ENCODE results near the gene STAC3. TPM values are rescaled to one million over a fixed set of nuclear protein-coding genes. Genes with fewer than 3 reads are reported as not detected.

Gene STAC3
- total and polyA plus RNA-seq, 2 of the 8 experiments (the other 6 are each of a cell fraction or from before 2014, with no cell fraction given): 0.70 to 1.3 TPM

DNA sequence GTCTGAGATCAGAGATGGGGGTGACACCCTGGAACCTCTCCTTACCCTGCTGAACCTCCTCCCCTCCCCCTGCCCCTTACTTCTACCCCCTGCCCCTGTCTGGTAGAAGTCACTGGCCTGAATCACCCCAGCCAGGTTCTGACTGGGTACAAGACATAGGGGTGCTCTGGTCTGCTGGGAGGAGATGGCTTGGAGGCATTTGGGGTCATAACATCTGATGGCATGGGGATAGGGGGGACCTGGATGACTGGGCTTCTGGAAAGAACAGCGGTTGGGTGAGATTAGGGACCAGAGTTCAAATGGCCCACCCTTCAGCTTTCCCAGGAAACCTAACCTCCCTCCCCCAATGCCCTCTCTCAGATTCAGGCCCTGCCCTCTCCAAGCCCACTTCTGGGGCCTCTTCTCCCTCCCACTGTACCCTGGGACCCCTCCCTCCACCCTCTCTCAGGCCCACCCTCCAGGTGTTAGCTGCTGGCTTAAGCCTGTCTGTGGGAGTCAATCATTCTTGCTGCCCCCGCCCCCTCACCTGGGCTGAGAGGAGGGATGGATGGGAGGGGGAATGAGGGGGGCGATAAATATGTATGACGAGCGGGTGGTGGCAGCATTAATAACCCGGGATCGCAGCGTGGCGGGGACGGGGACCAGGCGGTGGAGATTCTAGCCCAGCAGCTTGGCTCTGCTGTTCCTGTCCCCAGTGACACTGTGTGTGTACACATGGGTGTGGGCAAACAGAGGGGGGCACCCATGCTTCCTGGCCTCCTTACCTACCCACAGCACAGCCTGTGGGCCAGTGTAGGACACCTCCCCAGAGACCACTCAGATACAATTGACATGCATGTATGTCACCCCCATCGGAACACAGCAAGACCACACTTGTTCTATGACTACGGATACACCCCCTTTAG is 28.4 kb downstream of the STAC3 start:
- Histone ChIP-seq H4K5ac (ENCODE audit: insufficient read length, low read depth, low read length) (no peak overlapping the region), H2AK5ac (ENCODE audit: low read depth, low read length) (no peak overlapping the region; the same call in 1 of the 2 replicates), H2BK120ac (replicated peaks; ENCODE audit: low read depth, low read length) (no peak overlapping the region), H2BK20ac (ENCODE audit: low read length) (no peak overlapping the region), H3K4me1 (replicated peaks in 1 of 4; ENCODE audit: control insufficient read depth in 3 of 4, insufficient read depth in 4 of 4, low read length in 3 of 4) (peaks cover under 1 to 52% (median 35%) of the 10 kb centered on the region in 4 experiments), H2BK5ac (ENCODE audit: low read depth, low read length) (no peak overlapping the region), H3K23me2 (ENCODE audit: low read depth, low read length) (peaks cover 7% of the 10 kb centered on the region), H3K36me3 (ENCODE audit: control insufficient read depth in 2 of 4, insufficient read depth in 4 of 4, low read length in 3 of 4) (no peaks in the 10 kb centered on the region), H3K4ac (replicated peaks; ENCODE audit: insufficient read length, low read depth, low read length) (no peak overlapping the region), H3K18ac (ENCODE audit: extremely low read depth, low read length) (no peak overlapping the region), H3K27me3 (replicated peaks in 1 of 4; ENCODE audit: control insufficient read depth in 3 of 4, extremely low read depth in 1 of 4, insufficient read depth in 3 of 4, low read length in 3 of 4) (peaks cover 76 to 98% (median 95%) of the 10 kb centered on the region in 4 experiments), H2BK15ac (ENCODE audit: low read length) (no peak overlapping the region), H4K8ac (ENCODE audit: extremely low read depth, insufficient read depth, low read length) (no peak overlapping the region; the same call in 1 of the 2 replicates), H3K14ac (ENCODE audit: insufficient read length) (no peak overlapping the region), H2AFZ (ENCODE audit: low read length) (no peak overlapping the region), H3K4me2 (ENCODE audit: insufficient read depth in 1 of 2, low read depth in 2 of 2, low read length in 2 of 2) (peak overlapping the region in 1 of 2 experiments; percentile 71; a peak in 1 of 4 replicates), H4K91ac (replicated peaks; ENCODE audit: insufficient read length, low read length) (no peak overlapping the region), H3K79me1 (ENCODE audit: low read depth, low read length) (no peaks in the 10 kb centered on the region), H2BK12ac (ENCODE audit: low read depth, low read length) (no peak overlapping the region), H3K56ac (replicated peaks; ENCODE audit: insufficient read length, low read depth, low read length) (no peak overlapping the region), H3K79me2 (ENCODE audit: control insufficient read depth in 1 of 2, insufficient read depth in 2 of 2, low read length in 2 of 2) (no peaks in the 10 kb centered on the region), H3K4me3 (ENCODE audit: extremely low read depth in 1 of 4, insufficient read depth in 2 of 4, low read depth in 3 of 4, low read length in 4 of 4) (no peak overlapping the region), H3K9me3 (ENCODE audit: insufficient read depth in 2 of 2, low read depth in 1 of 2, low read length in 1 of 2) (no peaks in the 10 kb centered on the region), H3K27ac (ENCODE audit: low read depth, low read length) (no peak overlapping the region), H3K9ac (replicated peaks in 1 of 4; ENCODE audit: extremely low read depth in 1 of 4, low read depth in 3 of 4, low read length in 3 of 4) (no peak overlapping the region), H3K23ac (ENCODE audit: insufficient read length) (no peak overlapping the region), H4K20me1 (replicated peaks in 1 of 2; ENCODE audit: control insufficient read depth in 1 of 2, insufficient read depth in 2 of 2, low read length in 2 of 2) (peaks cover 14 to 30% of the 10 kb centered on the region in 2 experiments)
- no peak for FAIRE-seq
- no peak for DNase-seq (ENCODE audit: low read depth in 1 of 2, low spot score in 2 of 2)
- ChIA-PET POLR2A (ENCODE audit: partially characterized antibody) (interaction anchor here (0.8 to 17.7 kb wide), 6 partner anchors 9 to 238 kb away, joined by 3 to 852 read pairs (median 4); partner anchors contain the start of genes INHBE, SHMT2 and STAC3), CTCF (ENCODE audit: partially characterized antibody) (interaction anchor here (0.6 to 13.4 kb wide), 12 partner anchors 9 to 324 kb away, joined by 3 to 527 read pairs (median 4); partner anchors contain the start of genes INHBE and STAC3)
- 53% methylated on average over 13 of the region's 13 CpGs; no CpG with 5 or more reads in 1 of the 2 experiments for WGBS, 2 experiments (ENCODE audit: extremely low coverage in 1 of 2, insufficient coverage in 1 of 2, insufficient read length in 1 of 2, insufficient replicate concordance in 2 of 2, low coverage in 1 of 2, low lambda C conversion rate in 2 of 2, missing lambda C conversion rate in 1 of 2)
- TF ChIP-seq CBX8 (IDR thresholded peaks at IDR 0.05; ENCODE audit: borderline replicate concordance, low read depth, low read length): no peak
- no peak for TF ChIP-seq CTCF (IDR thresholded peaks at IDR 0.05; ENCODE audit: control extremely low read depth in 1 of 3, insufficient read depth in 1 of 3, low read depth in 1 of 3, low read length in 3 of 3)
- no peak for TF ChIP-seq SAP30 (IDR thresholded peaks at IDR 0.05; ENCODE audit: insufficient read depth, insufficient replicate concordance, low read length)
- no peak for TF ChIP-seq BCL11A (IDR thresholded peaks at IDR 0.05; ENCODE audit: low read depth in 2 of 2, low read length in 2 of 2)
- TF ChIP-seq ZNF274 (IDR thresholded peaks at IDR 0.05; ENCODE audit: borderline replicate concordance, extremely low read depth, low read length): no peak
